GM21526 (cell line): ENCODE measurements around the gene SERPINE1.
A peak's percentile ranks its signal among the peaks of the same experiment; 100 is the strongest.

ENCODE experiments used
- ATAC-seq: cut with Tn5 transposase; IDR thresholded peaks from one replicate; pipeline ENCODE4 v1.9.1; 2021; ENCODE audit warnings: moderate library complexity; ENCODE audit not compliant: unreplicated experiment, low FRiP score

SERPINE1 gene

GRCh38 chr7:101151908-101152651 is 25.2 kb downstream of the SERPINE1 start:
- ATAC-seq = no peak

GRCh38 chr7:101153969-101154692 is 27.2 kb downstream of the SERPINE1 start, which contains the start of gene AP1S1:
Gene AP1S1 (plus strand): TSS chr7:101154476. CDS start chr7:101154515, 39 bp downstream.
- ATAC-seq = no peak

GRCh38 chr7:101154693-101155102 is 27.8 kb downstream of the SERPINE1 start:
- no peak for ATAC-seq

- no peak for ATAC-seq
Observed at GRCh38 chr7:101155303-101155702, 28.4 kb downstream of the SERPINE1 start.

GRCh38 chr7:101156277-101156676 is 29.4 kb downstream of the SERPINE1 start:
- ATAC-seq = no peak

GRCh38 chr7:101156866-101157589 is 30.1 kb downstream of the SERPINE1 start:
- ATAC-seq = no peak

- ATAC-seq = no peak
Observed at GRCh38 chr7:101159696-101160674, 33.1 kb downstream of the SERPINE1 start.

- no peak for ATAC-seq
Observed at GRCh38 chr7:101160910-101161309, 34.0 kb downstream of the SERPINE1 start.

- ATAC-seq = no peak
Observed at GRCh38 chr7:101161692-101162471, 35.0 kb downstream of the SERPINE1 start.

GRCh38 chr7:101162551-101163278 is 35.8 kb downstream of the SERPINE1 start:
- no peak for ATAC-seq

GRCh38 chr7:101163279-101164070 is 36.6 kb downstream of the SERPINE1 start:
- no peak for ATAC-seq

GRCh38 chr7:101164071-101164840 is 37.4 kb downstream of the SERPINE1 start:
- no peak for ATAC-seq

GRCh38 chr7:101165075-101165957 is 38.4 kb downstream of the SERPINE1 start, which contains the start of gene VGF:
Gene VGF (minus strand): TSS chr7:101165569. CDS start chr7:101164843, 726 bp downstream.
- ATAC-seq = peak; percentile 74

GRCh38 chr7:101165958-101166647 is 39.2 kb downstream of the SERPINE1 start:
- ATAC-seq = no peak

GRCh38 chr7:101166648-101166908 is 39.7 kb downstream of the SERPINE1 start:
- ATAC-seq = no peak
